HG02885 (cell line): ENCODE measurements around the gene MYBPC2.
"Not testable (repeated sequence)": the region's sequence is repeated elsewhere in the genome, so short reads cannot be mapped to it uniquely, and the experiment has no call there.

Source experiments
- ATAC-seq: cut with Tn5 transposase; IDR thresholded peaks from one replicate; pipeline ENCODE4 v1.9.1; 2021; ENCODE audit warnings: mild to moderate bottlenecking; ENCODE audit not compliant: unreplicated experiment, poor library complexity

Gene MYBPC2

DNA sequence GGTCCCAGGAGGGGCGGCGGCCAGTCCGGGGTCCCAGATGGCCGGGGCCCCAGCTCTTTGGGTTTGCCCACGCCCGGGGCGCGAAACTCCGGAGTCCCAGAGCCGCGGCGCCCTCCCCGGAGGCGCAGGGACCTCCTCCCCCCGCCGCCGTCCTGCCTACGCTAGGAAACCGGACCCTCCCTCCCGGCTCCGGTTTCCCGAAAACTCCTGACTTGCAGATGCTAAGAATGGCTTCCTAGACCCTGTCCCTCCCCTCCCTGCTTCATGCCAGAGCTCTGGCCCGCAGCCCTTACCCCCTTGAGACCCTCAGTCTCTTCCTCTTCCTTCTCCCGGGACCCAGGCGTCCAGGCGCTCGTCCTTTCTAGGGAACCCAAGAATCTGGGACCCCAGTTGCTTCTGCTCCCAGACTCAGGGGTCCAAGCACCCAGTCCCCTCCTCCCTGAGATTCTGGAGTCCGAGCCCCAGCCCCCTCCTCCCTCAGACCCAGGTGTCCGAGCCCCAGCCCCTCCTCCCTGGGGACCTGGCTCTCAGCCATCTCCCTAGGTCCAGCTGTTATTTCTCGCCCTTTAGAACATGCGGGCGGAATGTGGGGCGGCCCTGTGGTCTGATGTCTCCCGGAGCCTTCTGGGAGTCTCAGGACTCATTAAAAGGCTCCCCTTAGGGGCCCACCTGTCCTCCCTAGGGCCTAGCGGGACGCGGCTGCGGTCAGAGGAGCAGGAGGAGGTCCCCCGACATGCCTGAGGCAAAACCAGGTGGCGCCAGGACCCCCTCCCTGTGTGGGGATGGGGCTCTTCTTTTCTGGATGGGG is at the start of gene MYBPC2:
Gene MYBPC2 (plus strand): TSS at position 672 of the 808 bp plus-strand sequence. CDS start 62 bp downstream, at position 734.
- ATAC-seq, result no peak

GRCh38 chr19:50383001-50383851 is 49.5 kb upstream of the MYBPC2 start:
- no peak for ATAC-seq

DNA sequence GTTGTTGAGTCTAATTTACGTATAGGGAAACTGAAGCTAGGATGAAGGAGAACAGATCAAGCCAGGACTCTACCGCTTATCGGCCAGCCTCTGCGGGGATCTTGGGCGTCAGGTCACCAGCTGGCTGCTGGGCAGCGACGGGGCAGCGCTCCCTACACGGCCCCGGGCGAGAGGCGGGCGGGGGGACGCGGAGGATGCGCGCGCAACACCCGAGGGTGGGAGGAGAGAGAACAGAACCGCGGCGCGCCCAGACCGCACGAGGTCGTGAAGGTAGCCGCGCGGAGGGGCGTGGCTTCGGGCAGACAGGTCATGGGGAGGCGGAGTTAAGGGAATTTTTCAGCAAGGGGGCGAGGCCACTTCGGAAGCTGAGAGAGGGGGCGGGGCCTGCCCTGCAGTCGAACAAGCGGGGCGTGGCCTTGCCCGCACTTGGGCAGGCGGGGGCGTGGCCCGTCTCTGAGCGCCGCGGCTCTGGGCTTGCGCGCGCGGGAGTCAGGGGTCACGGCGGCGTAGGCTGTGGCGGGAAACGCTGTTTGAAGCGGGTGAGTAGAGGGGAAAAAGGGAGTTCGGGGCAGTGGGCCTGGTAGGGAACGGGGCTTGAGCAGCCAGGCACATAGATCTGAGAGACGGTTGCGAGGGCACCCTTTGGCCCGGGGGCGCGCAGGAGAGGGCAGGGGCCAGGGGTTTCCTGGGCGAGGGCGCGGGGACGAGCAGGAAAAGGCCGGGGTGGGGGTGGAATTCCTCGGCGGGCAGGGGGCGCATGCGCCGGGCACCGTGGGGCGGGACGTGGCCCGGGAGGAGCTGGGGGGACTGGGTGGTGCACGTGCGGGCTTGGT is 48.6 kb upstream of the MYBPC2 start, which contains the start of gene POLD1:
Gene POLD1 (plus strand): TSS at position 496 of the 833 bp plus-strand sequence. CDS start 14,505 bp downstream, outside the sequence.
- ATAC-seq, result peak; percentile 88

DNA sequence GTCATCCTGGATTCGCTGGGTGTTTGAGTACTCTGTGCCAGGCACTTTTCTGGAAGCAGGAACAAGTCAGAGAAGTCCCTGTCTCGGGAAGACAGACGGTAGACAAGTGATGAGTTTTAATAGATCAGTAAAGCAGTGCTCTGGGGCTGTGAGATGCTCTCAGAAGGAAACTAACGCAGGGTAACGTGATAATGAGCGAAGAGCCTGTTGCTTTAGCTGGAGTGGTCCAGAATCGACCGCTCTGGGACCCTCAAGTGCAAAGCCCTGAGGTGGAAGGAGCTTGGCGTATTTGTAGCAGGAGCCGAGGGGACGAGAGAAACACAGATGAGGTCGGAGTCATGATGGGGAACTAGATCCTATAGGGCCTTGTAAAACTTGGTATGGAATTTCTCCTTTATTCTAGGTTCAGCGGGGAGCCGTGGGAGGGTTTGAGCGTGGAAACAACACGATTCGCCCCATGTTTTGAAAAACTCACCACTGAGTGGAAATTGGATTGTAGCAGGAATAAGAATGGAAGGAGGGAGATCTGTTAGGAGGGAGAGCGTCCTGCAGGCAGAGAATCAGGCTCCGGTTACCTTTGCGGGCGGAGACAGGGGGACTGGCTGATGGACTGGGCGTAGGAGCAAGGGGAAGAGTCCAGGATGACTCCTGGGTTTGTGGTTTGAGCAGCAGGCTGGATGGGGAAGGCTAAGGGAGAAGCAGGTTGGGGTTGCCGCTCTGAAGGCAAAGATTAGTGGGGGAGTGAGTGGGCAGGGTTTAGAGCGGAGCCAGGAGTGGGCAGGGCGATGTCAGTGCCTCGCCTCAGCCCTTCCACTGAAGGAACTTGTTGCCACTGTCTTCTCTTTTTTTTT is 47.8 kb upstream of the MYBPC2 start:
- no peak for ATAC-seq

DNA sequence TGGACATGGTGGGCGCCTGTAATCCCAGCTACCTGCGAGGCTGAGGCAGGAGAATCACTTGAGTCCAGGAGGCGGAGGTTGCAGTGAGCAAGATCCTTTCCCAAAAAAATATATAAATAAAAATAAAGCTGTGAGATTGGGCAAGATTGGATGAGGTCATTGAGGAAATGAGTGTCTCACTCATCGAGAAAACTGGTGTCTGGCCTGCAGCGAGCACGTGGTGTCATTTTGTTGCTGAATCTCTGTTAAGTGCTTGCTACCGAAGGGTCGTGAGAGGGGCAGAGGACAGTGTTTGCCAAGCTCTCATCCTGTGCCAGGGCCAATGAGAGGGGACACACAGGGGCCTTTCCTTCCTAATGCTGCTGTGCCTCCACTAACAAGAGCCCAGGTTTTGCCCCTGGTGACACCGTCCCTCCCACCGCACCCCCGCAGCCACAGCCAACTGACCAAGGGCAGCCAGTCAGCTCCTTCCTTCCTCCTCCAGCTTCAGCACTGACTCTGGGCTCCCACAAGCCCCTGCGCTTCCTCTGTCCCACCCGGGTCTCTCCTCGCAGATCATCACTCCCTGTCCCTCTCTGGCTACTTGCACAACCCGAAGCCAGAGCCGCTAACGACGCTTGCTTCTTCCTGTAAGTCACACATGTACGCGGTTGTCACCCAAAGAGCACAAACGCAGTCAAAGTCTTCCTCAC is 45.4 kb upstream of the MYBPC2 start:
- no peak for ATAC-seq

- ATAC-seq, result no peak
Measured at GRCh38 chr19:50387868-50388245, 44.8 kb upstream of the MYBPC2 start.

- ATAC-seq, result not testable (repeated sequence)
Measured at GRCh38 chr19:50390295-50390694, 42.4 kb upstream of the MYBPC2 start.

DNA sequence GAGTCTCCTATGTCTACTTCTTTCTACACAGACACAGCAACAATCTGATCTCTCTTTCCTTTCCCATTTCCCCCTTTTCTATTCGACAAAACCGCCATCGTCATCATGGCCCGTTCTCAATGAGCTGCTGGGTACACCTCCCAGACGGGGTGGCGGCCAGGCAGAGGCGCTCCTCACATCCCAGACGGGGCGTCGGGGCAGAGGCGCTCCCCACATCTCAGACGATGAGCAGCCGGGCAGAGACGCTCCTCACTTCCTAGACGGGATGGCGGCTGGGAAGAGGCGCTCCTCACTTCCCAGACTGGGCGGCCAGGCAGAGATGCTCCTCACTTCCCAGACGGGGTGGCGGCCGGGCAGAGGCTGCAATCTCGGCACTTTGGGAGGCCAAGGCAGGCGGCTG is 41.7 kb upstream of the MYBPC2 start:
- ATAC-seq, result not testable (repeated sequence)

DNA sequence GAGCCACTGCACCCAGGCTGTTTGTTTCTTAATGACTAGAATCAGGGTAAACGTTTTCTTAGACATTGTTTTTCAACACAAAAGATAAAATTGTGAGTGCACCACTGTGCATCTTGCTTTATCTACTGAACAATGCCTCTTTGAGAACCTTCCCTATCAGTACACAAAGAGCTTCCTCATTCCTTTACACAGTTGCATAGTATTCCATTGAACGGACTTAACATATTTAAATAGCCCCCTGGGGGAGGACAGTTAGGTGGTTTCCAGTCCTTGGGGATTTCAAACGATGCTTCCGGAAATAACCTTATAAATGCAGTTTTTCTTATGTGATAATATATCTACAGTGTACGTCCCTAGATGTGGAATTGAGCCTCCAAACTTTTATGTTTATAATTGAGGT is 39.9 kb upstream of the MYBPC2 start:
- no peak for ATAC-seq

- ATAC-seq, result no peak
Measured at GRCh38 chr19:50393589-50393988, 39.1 kb upstream of the MYBPC2 start.

DNA sequence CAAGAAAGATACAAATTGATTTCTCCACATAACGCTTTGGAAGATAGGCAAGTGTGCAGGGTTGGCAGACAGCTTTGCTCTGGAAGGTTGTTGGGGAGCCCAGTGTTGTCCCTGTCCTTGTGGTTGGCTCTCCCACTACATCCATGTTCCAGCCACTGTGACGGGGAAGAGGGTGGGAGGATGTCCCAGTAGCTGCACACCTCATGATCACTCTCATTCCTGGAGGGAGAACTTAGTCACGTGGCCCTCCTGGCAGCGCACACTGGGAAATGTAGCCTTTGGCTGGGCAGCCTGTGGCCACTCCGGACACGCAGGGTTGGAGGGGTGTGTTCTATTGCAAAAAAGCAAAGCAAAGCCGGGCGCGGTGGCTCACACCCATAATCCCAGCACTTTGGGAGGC is 38.7 kb upstream of the MYBPC2 start:
- ATAC-seq, result no peak

DNA sequence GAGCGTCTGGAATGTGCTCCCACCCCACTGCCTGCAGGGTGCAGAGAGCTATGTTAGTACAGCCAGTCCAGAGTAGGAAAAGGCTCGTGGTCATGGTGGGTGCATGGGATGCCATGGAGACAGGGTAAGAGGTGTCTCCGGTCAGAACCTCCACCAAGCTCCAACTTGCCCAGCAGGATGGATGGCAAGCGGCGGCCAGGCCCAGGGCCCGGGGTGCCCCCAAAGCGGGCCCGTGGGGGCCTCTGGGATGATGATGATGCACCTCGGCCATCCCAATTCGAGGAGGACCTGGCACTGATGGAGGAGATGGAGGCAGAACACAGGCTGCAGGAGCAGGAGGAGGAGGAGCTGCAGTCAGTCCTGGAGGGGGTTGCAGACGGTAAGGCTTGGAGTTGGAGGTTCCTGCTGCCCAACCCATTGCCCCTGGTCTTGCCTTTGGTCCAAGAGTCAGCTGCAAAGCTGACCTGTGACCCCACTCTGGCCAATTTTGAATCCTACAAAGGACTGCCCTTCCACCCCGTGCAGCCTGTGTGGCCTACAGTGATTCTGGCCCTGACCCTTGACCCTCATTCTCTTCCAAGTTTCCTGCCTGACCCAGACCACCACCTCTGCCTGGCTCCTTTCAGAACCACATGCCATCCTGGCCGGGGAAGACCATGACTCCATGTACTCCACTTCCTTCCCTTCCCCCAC is 33.9 kb upstream of the MYBPC2 start:
- ATAC-seq, result no peak

DNA sequence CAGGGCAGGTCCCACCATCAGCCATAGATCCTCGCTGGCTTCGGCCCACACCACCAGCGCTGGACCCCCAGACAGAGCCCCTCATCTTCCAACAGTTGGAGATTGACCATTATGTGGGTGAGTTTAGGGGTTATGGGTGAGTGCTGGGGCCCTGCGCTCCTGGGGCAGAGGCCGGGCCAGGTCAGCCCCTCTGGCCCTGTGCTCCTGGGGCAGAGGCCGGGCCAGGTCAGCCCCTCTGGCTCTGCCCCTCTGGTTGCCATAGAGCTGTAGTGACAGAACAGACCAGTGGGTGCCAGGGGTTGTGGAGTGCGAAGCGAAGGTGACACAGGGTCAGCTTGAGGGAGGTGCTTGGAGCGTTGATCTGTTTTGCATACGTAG is 33.3 kb upstream of the MYBPC2 start:
- ATAC-seq, result no peak

DNA sequence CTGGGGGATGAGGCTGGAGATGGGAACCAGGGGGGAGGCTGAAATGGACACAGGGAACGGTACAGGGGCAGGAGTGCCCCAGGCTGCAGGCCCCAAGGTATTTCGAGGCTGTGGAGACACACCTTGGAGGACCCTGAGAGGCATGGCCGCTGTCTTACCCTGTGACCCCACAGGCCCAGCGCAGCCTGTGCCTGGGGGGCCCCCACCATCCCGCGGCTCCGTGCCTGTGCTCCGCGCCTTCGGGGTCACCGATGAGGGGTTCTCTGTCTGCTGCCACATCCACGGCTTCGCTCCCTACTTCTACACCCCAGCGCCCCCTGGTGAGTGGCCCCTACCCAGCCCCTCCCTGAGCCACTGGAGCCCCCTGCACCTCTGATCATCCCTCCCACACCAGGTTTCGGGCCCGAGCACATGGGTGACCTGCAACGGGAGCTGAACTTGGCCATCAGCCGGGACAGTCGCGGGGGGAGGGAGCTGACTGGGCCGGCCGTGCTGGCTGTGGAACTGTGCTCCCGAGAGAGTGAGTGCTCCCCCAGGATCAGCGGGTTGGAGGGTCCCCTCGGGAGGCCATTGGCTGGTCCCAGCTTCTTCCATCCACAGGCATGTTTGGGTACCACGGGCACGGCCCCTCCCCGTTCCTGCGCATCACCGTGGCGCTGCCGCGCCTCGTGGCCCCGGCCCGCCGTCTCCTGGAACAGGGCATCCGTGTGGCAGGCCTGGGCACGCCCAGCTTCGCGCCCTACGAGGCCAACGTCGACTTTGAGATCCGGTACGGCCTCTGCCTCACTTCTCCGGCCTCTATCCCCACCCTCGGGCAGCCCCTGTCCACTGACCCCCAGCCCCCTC is 30.9 kb upstream of the MYBPC2 start:
- no peak for ATAC-seq

DNA sequence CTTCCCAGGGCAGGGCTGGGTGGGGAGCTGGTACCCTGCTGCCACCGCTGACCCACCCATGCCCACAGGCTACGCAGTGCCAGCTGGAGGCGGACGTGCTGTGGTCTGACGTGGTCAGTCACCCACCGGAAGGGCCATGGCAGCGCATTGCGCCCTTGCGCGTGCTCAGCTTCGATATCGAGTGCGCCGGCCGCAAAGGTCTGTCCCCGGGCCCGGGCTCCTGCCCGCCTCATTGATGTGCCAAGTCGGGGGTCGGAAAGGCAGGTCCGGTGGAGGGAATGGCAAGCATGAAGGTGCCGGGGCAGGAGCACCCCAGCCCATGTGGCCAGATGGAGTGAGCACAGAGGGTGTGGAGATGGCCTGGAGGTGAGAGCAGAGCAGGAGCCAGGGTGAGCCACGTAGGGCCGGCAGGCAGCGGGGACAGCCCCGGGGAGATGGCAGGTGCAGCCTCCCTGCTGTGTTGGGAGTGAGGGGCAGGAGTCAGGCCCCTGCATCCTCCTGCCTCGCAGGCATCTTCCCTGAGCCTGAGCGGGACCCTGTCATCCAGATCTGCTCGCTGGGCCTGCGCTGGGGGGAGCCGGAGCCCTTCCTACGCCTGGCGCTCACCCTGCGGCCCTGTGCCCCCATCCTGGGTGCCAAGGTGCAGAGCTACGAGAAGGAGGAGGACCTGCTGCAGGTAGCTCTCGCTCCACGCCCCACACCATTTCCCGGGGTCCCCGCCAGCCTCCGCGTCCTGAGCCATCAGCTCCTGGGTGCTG is 30.0 kb upstream of the MYBPC2 start:
- ATAC-seq, result no peak

GRCh38 chr19:50406156-50406820 is 26.4 kb upstream of the MYBPC2 start:
- no peak for ATAC-seq
